Neural progenitor cell (in vitro differentiated cells): ENCODE measurements around the gene P2RY6. TPM values are rescaled to one million over a fixed set of nuclear protein-coding genes. Genes with fewer than 3 reads are reported as not detected.

Experiments used
- DNase-seq: peaks from one replicate; pipeline ENCODE4 v3.0.0-alpha.2; 2016; ENCODE audit warnings: low spot score
- H2AFZ ChIP-seq: fragments of 200-600 bp; sonication (generic); replicated peaks from 2 replicates; pipeline ENCODE4 v1.6.1; 2016; ENCODE audit warnings: antibody characterized with exemption
- H3F3A ChIP-seq: fragments of 200-600 bp; sonication (generic); 2 replicates; pipeline ENCODE4 v1.6.1; 2016; ENCODE audit warnings: antibody characterized with exemption, low read depth
- H3K27ac ChIP-seq: fragments of 200-600 bp; sonication (generic); 2 replicates; pipeline ENCODE4 v1.5.1; 2016; ENCODE audit warnings: mild to moderate bottlenecking
- H3K27me3 ChIP-seq: fragments of 200-600 bp; sonication (generic); 2 replicates; pipeline ENCODE4 v1.6.1; 2016; ENCODE audit warnings: mild to moderate bottlenecking, moderate library complexity
- H3K36me3 ChIP-seq: fragments of 200-600 bp; sonication (generic); 2 replicates; pipeline ENCODE4 v1.5.1; 2016
- H3K4me1 ChIP-seq: fragments of 200-600 bp; sonication (generic); 2 replicates; pipeline ENCODE4 v1.6.1; 2016; ENCODE audit warnings: mixed run types
- H3K4me2 ChIP-seq: fragments of 200-600 bp; sonication (generic); 2 replicates; pipeline ENCODE4 v1.6.1; 2016
- H3K4me3 ChIP-seq: fragments of 200-600 bp; sonication (generic); 2 replicates; pipeline ENCODE4 v1.5.1; 2016
- H3K79me2 ChIP-seq: fragments of 200-600 bp; sonication (generic); 2 replicates; pipeline ENCODE4 v1.6.1; 2016; ENCODE audit warnings: low read depth
- H3K9ac ChIP-seq: fragments of 200-600 bp; sonication (generic); 2 replicates; pipeline ENCODE4 v1.6.1; 2016
- H3K9me3 ChIP-seq: fragments of 200-600 bp; sonication (generic); 2 replicates; pipeline ENCODE4 v1.5.1; 2016; ENCODE audit warnings: low read depth
- H4K20me1 ChIP-seq: fragments of 200-600 bp; sonication (generic); 2 replicates; pipeline ENCODE4 v1.6.1; 2016; ENCODE audit warnings: low read depth
- H3K27ac Mint-ChIP-seq: 3 replicates; pipeline ENCODE4 v1.8.0; 2021; ENCODE audit warnings: mixed read lengths
- H3K27me3 Mint-ChIP-seq: 2 replicates; pipeline ENCODE4 v1.8.0; 2022; ENCODE audit warnings: low read depth, mild to moderate bottlenecking, inconsistent platforms, moderate library complexity, mixed read lengths; ENCODE audit not compliant: insufficient read depth
- H3K36me3 Mint-ChIP-seq: 3 replicates; pipeline ENCODE4 v1.8.0; 2021; ENCODE audit warnings: mixed read lengths
- H3K4me1 Mint-ChIP-seq: 3 replicates; pipeline ENCODE4 v1.8.0; 2021; ENCODE audit warnings: mixed read lengths
- H3K4me3 Mint-ChIP-seq: 3 replicates; pipeline ENCODE4 v1.8.0; 2021; ENCODE audit warnings: mild to moderate bottlenecking, moderate library complexity, mixed read lengths
- H3K9me3 Mint-ChIP-seq: 3 replicates; pipeline ENCODE4 v1.8.0; 2020; ENCODE audit warnings: mixed read lengths
- CTCF ChIP-seq: fragments of 200-600 bp; sonication (generic); IDR thresholded peaks from 2 replicates; pipeline ENCODE4 v1.5.1; 2017; ENCODE audit warnings: antibody characterized with exemption, mild to moderate bottlenecking
- EZH2 ChIP-seq: fragments of 200-600 bp; sonication (generic); IDR thresholded peaks from 2 replicates; pipeline ENCODE4 v1.6.1; 2017; ENCODE audit warnings: antibody characterized with exemption, mild to moderate bottlenecking, moderate library complexity
- EZH2phosphoT487 ChIP-seq: fragments of 200-600 bp; sonication (generic); IDR thresholded peaks from 2 replicates; pipeline ENCODE4 v1.6.1; 2017; ENCODE audit warnings: antibody characterized with exemption
- total RNA-seq: library from RNA; depleted of rRNA; stranded (reverse); fragments of >200 nt; gene quantifications from 2 replicates; pipeline ENCODE4 v1.2.3, GENCODE V29; 2015; ENCODE audit warnings: low replicate concordance

Gene P2RY6
- total RNA-seq, 1 donor from 2014 or later, result not detected

- Mint-ChIP-seq H3K27me3 (peaks cover 16% of the 10 kb centered on the region), H3K4me3 (no peak overlapping the region), H3K9me3 (no peaks in the 10 kb centered on the region), H3K27ac (no peak overlapping the region), H3K4me1 (peaks cover 21% of the 10 kb centered on the region), H3K36me3 (no peaks in the 10 kb centered on the region)
- H3K4me3 ChIP-seq, result no peak overlapping the region
- no peak overlapping the region for H3K27ac ChIP-seq
- H4K20me1 ChIP-seq, result no peaks in the 10 kb centered on the region
- H3K9me3 ChIP-seq, result no peaks in the 10 kb centered on the region
- H3K4me1 ChIP-seq, result peaks cover 3% of the 10 kb centered on the region
- no peaks in the 10 kb centered on the region for H3K79me2 ChIP-seq
- DNase-seq, result no peak
- H3K4me2 ChIP-seq, result no peak overlapping the region
- TF ChIP-seq EZH2phosphoT487 (no peak), EZH2 (no peak), CTCF (no peak)
- no peaks in the 10 kb centered on the region for H3F3A ChIP-seq
- H3K27me3 ChIP-seq, result peaks cover 43% of the 10 kb centered on the region
- no peaks in the 10 kb centered on the region for H3K36me3 ChIP-seq
- no peak overlapping the region for H2AFZ ChIP-seq
- H3K9ac ChIP-seq, result no peak overlapping the region
Observed at GRCh38 chr11:73265278-73265810, 6.8 kb upstream of the P2RY6 start.

- H3K4me1 ChIP-seq, result peaks cover 3% of the 10 kb centered on the region
- no peak overlapping the region for H3K27ac ChIP-seq
- Mint-ChIP-seq H3K27ac (no peak overlapping the region), H3K9me3 (no peaks in the 10 kb centered on the region), H3K27me3 (peaks cover 16% of the 10 kb centered on the region), H3K36me3 (no peaks in the 10 kb centered on the region), H3K4me3 (no peak overlapping the region), H3K4me1 (peaks cover 24% of the 10 kb centered on the region)
- H3K79me2 ChIP-seq, result no peaks in the 10 kb centered on the region
- no peak for TF ChIP-seq EZH2phosphoT487
- TF ChIP-seq EZH2, result no peak
- no peak for TF ChIP-seq CTCF
- no peaks in the 10 kb centered on the region for H3K36me3 ChIP-seq
- no peak overlapping the region for H3K4me2 ChIP-seq
- no peaks in the 10 kb centered on the region for H3F3A ChIP-seq
- peaks cover 43% of the 10 kb centered on the region for H3K27me3 ChIP-seq
- H2AFZ ChIP-seq, result no peak overlapping the region
- H3K4me3 ChIP-seq, result no peak overlapping the region
- H3K9ac ChIP-seq, result no peak overlapping the region
- H3K9me3 ChIP-seq, result no peaks in the 10 kb centered on the region
- no peaks in the 10 kb centered on the region for H4K20me1 ChIP-seq
- no peak for DNase-seq
Observed at GRCh38 chr11:73265853-73266645, 6.1 kb upstream of the P2RY6 start.

DNA sequence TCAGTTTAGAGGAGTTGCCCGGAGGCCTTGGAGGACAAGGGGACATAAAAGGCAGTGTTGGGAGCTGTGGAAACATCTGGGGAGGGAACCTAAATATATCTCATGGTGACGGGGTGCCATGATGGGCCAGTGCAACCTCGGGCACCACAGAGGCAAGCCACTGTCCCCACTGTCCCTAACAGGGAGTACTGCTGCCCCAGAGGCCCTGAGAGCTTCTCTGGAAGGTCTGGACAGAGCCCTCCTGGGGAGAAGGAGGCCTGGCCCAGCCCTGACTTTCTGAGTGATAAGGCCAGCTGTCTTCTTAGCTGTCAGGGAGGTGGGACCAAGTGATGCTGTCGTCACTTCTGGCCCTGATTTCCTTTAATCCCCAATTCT lies 5.5 kb upstream of the P2RY6 start:
- H3K27ac ChIP-seq, result no peak overlapping the region
- no peak overlapping the region for H3K4me3 ChIP-seq
- H3K4me1 Mint-ChIP-seq, result peaks cover 29% of the 10 kb centered on the region

More for the DNA sequence above, 5.5 kb upstream of the P2RY6 start:
- TF ChIP-seq CTCF, result no peak
- no peaks in the 10 kb centered on the region for H4K20me1 ChIP-seq
- H3K36me3 Mint-ChIP-seq, result no peaks in the 10 kb centered on the region
- H3K9ac ChIP-seq, result no peak overlapping the region
- no peak overlapping the region for H3K4me2 ChIP-seq
- H3K27me3 ChIP-seq, result peaks cover 43% of the 10 kb centered on the region
- no peaks in the 10 kb centered on the region for H3K9me3 Mint-ChIP-seq
- H3F3A ChIP-seq, result no peaks in the 10 kb centered on the region
- peaks cover 3% of the 10 kb centered on the region for H3K4me1 ChIP-seq
- no peak for DNase-seq
- H2AFZ ChIP-seq, result no peak overlapping the region
- H3K27me3 Mint-ChIP-seq, result peaks cover 18% of the 10 kb centered on the region
- no peaks in the 10 kb centered on the region for H3K9me3 ChIP-seq
- H3K36me3 ChIP-seq, result no peaks in the 10 kb centered on the region
- H3K79me2 ChIP-seq, result no peaks in the 10 kb centered on the region
- H3K27ac Mint-ChIP-seq, result no peak overlapping the region
- no peak overlapping the region for H3K4me3 Mint-ChIP-seq
